HL-60 (cell line): ENCODE data around the gene LPO.

ENCODE experiments used
- DNase-seq, 2 experiments: peaks; one replicate each; pipeline ENCODE4 v3.0.0-alpha.2; 2010 to 2020; ENCODE audit warnings: low read depth in 1 of 2, low spot score in 1 of 2
- H3K27ac ChIP-seq: fragments of 250-450 bp; sonication (Bioruptor Pico); replicated peaks from 2 replicates; pipeline ENCODE4 v1.5.1; 2020; ENCODE audit warnings: mild to moderate bottlenecking, moderate library complexity
- H3K27me3 ChIP-seq: fragments of 250-450 bp; sonication (Bioruptor Pico); 2 replicates; pipeline ENCODE4 v1.5.1; 2021; ENCODE audit warnings: mild to moderate bottlenecking, moderate library complexity; ENCODE audit not compliant: insufficient read depth, poor library complexity, severe bottlenecking
- H3K4me3 ChIP-seq: replicated peaks from 2 replicates; pipeline ENCODE4 v1.5.1; 2011; ENCODE audit warnings: mild to moderate bottlenecking, control low read depth, low read length; ENCODE audit not compliant: insufficient read depth
- GABPA ChIP-seq: IDR thresholded peaks from 2 replicates; pipeline ENCODE4 v1.6.1; 2012; ENCODE audit warnings: low read depth
- POLR2AphosphoS5 ChIP-seq: IDR thresholded peaks from 2 replicates; pipeline ENCODE4 v1.6.1; 2012; ENCODE audit warnings: low read depth
- SPI1 ChIP-seq: IDR thresholded peaks from 2 replicates; pipeline ENCODE4 v1.6.1; 2012; ENCODE audit warnings: low read depth, mild to moderate bottlenecking, borderline replicate concordance
- long read RNA-seq: library from polyadenylated mRNA; unstranded; transcript quantifications from one replicate; pipeline ENCODE4 v2.0.0, GENCODE V29; 2020
- TF ChIP-seq, protein P1 (sequence below): IDR thresholded peaks from one replicate; pipeline ENCODE4 v1.5.1; 2011; ENCODE audit warnings: low read length, control low read depth, inconsistent platforms; ENCODE audit not compliant: insufficient read depth
- TF ChIP-seq, protein P2 (sequence below): IDR thresholded peaks from 2 replicates; pipeline ENCODE4 v1.6.1; 2012; ENCODE audit warnings: low read depth; ENCODE audit not compliant: insufficient replicate concordance

Gene LPO
- long read RNA-seq, partial matches to known transcripts, result 0 of 3 reads
- long read RNA-seq, other reads (novel, unspliced or antisense), result 3 of 3 reads

DNA sequence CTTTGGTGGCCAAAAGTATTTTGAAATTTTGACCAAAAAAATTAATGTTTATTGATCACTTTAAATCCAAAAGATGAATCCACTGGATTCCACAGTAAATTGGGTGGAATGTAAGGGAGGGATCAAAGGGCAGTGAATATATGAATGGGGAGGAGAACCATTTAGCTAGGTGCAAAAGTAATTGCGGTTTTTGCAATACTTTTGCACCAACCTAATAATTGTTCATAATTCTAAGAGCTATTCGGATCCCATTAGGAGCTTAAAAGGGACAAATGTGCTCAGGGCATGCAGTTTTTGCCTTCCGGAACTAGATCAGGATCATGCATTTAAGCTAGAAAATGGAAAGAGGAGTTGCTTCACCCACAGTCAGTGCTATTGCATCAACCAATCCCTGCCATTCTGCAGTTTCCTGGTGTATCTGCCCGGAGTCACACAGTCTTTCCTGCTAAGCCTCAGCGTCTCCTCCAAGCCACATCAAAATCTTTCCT, at the start of gene LPO:
Gene LPO, plus strand, starts transcription at position 438 of the 488 bp plus-strand sequence. CDS start 4,396 bp downstream, outside the sequence.
- Histone ChIP-seq H3K27ac (no peak within 1 kb of the TSS), H3K4me3 (no peak within 1 kb of the TSS), H3K27me3 (no peaks in the 10 kb centered on the region)
- no peak for DNase-seq
- TF ChIP-seq POLR2AphosphoS5 (no peak), SPI1 (no peak), GABPA (no peak)
- TF ChIP-seq, protein P1, sequence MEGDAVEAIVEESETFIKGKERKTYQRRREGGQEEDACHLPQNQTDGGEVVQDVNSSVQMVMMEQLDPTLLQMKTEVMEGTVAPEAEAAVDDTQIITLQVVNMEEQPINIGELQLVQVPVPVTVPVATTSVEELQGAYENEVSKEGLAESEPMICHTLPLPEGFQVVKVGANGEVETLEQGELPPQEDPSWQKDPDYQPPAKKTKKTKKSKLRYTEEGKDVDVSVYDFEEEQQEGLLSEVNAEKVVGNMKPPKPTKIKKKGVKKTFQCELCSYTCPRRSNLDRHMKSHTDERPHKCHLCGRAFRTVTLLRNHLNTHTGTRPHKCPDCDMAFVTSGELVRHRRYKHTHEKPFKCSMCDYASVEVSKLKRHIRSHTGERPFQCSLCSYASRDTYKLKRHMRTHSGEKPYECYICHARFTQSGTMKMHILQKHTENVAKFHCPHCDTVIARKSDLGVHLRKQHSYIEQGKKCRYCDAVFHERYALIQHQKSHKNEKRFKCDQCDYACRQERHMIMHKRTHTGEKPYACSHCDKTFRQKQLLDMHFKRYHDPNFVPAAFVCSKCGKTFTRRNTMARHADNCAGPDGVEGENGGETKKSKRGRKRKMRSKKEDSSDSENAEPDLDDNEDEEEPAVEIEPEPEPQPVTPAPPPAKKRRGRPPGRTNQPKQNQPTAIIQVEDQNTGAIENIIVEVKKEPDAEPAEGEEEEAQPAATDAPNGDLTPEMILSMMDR, result no peak
- TF ChIP-seq, protein P2, sequence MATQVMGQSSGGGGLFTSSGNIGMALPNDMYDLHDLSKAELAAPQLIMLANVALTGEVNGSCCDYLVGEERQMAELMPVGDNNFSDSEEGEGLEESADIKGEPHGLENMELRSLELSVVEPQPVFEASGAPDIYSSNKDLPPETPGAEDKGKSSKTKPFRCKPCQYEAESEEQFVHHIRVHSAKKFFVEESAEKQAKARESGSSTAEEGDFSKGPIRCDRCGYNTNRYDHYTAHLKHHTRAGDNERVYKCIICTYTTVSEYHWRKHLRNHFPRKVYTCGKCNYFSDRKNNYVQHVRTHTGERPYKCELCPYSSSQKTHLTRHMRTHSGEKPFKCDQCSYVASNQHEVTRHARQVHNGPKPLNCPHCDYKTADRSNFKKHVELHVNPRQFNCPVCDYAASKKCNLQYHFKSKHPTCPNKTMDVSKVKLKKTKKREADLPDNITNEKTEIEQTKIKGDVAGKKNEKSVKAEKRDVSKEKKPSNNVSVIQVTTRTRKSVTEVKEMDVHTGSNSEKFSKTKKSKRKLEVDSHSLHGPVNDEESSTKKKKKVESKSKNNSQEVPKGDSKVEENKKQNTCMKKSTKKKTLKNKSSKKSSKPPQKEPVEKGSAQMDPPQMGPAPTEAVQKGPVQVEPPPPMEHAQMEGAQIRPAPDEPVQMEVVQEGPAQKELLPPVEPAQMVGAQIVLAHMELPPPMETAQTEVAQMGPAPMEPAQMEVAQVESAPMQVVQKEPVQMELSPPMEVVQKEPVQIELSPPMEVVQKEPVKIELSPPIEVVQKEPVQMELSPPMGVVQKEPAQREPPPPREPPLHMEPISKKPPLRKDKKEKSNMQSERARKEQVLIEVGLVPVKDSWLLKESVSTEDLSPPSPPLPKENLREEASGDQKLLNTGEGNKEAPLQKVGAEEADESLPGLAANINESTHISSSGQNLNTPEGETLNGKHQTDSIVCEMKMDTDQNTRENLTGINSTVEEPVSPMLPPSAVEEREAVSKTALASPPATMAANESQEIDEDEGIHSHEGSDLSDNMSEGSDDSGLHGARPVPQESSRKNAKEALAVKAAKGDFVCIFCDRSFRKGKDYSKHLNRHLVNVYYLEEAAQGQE, result no peak

DNA sequence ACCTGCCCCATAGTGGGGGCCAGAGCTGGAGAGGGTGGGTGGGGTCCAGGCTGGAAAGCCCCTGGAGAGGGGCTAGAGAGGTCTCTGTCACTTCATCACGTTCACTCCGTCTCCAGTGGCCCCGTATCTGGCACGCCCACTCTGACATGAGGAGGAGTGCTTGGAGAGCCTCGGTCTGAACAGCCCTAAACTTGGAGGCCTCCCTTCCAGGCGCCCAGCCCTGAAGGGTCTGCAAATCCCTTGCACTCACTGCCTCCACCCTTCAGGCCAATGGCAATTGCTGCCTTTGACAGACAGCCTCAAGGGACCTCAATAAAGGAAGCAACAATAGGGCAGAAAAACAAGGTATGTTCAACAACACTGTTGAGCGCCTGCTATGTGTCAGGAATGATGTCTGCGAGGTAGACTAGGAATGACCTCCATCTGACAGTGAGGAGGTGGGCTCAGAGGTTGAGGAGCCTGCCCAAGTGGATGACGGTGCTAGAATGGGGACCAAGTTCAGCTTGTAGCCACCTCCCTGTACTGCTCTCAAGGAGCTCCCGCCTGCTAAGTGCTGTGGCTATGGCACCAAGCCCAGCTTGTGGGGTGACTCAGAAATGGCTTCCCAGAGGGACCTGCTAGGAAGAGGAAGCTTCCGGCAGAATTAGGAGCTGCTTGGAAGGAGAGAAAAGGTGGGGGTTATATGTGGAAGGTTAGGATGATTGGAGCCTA, 48.8 kb upstream of the LPO start:
- Histone ChIP-seq H3K4me3 (no peak overlapping the region), H3K27me3 (no peaks in the 10 kb centered on the region), H3K27ac (no peak overlapping the region)
- TF ChIP-seq SPI1 (no peak), POLR2AphosphoS5 (no peak), GABPA (no peak)
- TF ChIP-seq, protein P1, result no peak
- TF ChIP-seq, protein P2, result no peak
- peak; percentile 27 to 45 for DNase-seq

DNA sequence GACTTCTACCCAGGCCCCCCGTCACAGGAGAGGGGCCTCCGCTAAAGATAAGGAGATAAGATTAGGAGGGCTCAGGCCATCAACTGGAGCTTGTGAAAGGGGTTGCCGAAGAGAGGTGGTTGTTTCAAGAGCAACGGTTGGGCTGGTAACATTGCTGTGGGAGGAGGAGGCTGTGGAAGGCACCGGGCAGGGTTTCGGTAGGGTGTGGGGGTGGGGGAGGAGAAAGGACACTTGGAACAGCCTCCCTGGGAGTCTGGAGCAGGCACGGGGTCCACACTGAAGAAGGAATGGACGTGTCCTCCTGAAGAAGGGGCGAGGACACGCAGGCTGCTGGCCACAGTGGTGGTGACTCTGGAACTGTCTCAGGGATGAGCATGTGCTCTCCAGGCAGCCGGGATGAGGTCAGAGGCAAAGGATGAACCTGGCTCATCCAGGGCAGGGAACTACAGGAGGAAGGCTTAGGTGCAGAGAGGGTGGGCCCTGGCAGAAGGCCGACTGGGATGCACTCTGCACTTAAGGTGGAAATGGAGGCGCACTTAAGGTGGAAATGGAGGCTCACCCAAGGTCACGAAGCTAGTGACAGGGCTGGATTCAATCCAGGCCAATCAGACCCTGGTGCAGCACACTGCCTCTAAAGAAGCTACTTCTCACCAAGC, 47.0 kb upstream of the LPO start:
- TF ChIP-seq SPI1, result no peak
- TF ChIP-seq POLR2AphosphoS5, result no peak
- TF ChIP-seq, protein P1, result no peak
- no peak for TF ChIP-seq GABPA
- Histone ChIP-seq H3K4me3 (no peak overlapping the region), H3K27me3 (no peaks in the 10 kb centered on the region), H3K27ac (no peak overlapping the region)
- no peak for DNase-seq
